ENCODE measurements around the gene UBASH3A. TPM values are rescaled to one million over a fixed set of nuclear protein-coding genes. Genes with fewer than 3 reads are reported as not detected.

The UBASH3A gene
- total RNA-seq, 1 donor from 2014 or later, result not detected

DNA sequence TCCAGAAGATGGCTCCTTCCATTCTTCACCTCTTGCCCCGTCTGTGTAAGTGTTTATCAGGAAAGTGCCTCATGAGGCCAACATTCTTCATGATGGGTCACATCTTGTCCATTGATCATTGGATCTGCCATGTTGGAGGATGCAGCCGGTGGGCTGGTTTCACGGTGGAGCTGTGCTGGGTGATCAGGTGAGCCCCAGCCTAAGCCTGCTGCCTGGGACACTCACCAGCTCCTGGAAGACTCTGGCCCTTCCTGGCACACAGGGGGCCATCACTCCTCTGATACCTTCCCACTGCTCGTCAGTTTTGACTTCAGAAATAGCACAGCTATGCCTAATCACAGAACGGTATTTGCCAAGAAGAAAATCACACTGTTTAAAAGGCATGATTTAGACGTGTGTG lies 38.3 kb downstream of the UBASH3A start:
- intact Hi-C loops (cut with micrococcal nuclease), result no loop called here
- TF ChIP-seq, protein P1, sequence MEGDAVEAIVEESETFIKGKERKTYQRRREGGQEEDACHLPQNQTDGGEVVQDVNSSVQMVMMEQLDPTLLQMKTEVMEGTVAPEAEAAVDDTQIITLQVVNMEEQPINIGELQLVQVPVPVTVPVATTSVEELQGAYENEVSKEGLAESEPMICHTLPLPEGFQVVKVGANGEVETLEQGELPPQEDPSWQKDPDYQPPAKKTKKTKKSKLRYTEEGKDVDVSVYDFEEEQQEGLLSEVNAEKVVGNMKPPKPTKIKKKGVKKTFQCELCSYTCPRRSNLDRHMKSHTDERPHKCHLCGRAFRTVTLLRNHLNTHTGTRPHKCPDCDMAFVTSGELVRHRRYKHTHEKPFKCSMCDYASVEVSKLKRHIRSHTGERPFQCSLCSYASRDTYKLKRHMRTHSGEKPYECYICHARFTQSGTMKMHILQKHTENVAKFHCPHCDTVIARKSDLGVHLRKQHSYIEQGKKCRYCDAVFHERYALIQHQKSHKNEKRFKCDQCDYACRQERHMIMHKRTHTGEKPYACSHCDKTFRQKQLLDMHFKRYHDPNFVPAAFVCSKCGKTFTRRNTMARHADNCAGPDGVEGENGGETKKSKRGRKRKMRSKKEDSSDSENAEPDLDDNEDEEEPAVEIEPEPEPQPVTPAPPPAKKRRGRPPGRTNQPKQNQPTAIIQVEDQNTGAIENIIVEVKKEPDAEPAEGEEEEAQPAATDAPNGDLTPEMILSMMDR (IDR thresholded peaks at IDR 0.05; ENCODE audit: borderline replicate concordance), result no peak
- peaks cover 61% of the 10 kb centered on the region for H3K27me3 ChIP-seq (ENCODE audit: low read depth)
- H3K9me3 ChIP-seq (replicated peaks), result peaks cover 3% of the 10 kb centered on the region
- no peak for DNase-seq
- no peaks in the 10 kb centered on the region for H3K4me1 ChIP-seq
- H3K4me3 ChIP-seq, result no peak overlapping the region
- H3K27ac ChIP-seq (replicated peaks), result no peak overlapping the region
- no peaks in the 10 kb centered on the region for H3K36me3 ChIP-seq

DNA sequence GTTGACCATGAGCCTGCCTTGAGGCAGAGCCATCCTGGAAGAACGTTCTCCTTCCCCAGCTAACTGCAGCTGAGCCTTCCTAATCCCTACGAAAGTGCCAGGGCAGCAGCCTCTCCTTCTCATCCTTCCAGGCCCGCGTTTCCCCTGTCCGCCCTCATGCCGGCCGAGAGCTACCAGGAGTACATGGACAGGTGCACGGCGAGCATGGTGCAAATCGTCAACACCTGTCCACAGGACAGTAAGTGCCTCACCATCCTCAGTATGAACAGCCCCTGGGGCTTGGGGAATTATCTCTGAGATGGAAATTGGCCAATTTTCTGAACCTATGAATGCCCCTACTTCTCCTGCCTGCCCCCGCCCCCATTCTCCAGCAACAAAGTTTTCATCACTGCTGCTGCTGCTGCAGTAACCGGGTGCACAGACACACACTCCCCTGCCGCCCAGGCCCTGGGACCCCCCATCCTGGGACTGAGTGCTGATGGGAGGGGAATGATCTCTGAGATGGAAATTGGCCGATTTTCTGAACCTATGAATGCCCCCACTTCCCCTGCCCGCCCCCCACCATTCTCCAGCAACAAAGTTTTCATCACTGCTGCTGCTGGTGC lies 39.6 kb downstream of the UBASH3A start:
- TF ChIP-seq, protein P1 (IDR thresholded peaks at IDR 0.05; ENCODE audit: borderline replicate concordance), result no peak
- H3K4me3 ChIP-seq, result no peak overlapping the region
- intact Hi-C loops (cut with micrococcal nuclease), result no loop called here
- DNase-seq, result no peak
- no peak overlapping the region for H3K27ac ChIP-seq (replicated peaks)
- no peaks in the 10 kb centered on the region for H3K9me3 ChIP-seq (replicated peaks)
- H3K27me3 ChIP-seq (ENCODE audit: low read depth), result peaks cover 50% of the 10 kb centered on the region
- H3K36me3 ChIP-seq, result no peaks in the 10 kb centered on the region
- H3K4me1 ChIP-seq, result no peaks in the 10 kb centered on the region

DNA sequence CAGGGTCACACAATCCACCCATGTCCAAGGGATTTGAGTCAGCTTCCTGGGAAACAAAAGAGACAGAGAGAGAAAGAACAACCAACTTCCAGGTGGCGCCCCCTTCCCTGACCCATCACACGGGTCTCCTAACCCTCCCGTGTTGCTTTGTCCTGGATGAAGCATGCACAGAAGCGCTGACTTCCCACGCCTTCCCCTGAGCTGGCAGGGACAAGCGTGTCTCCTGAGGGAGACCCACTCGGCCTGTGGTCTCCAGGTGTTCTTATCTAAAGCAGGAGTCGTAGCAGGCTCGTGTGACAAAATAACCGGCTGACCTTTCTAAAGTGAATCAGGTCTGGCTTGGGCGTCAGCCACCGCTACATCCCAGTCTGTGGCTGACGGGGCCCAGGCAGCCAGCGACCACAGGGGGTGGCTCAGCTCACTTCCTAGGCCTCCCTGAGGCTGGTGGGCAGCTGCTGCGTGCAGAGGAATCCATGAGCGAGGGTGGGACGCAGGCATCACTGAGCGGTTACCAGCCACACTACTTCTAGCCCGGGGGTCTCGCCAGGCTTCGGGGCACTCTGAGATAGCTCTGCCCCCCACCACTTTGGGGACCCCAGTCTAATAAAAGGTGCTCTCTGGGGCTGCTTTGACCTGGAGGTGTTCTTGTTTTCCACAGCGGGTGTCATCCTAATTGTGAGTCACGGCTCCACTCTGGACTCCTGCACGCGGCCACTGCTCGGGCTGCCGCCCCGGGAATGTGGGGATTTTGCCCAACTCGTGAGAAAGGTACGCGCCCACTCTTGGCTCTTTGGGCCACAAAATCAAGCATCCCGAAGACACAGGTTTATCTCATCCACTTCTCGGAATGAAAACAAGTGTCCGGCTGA lies 40.4 kb downstream of the UBASH3A start:
- H3K36me3 ChIP-seq, result no peaks in the 10 kb centered on the region
- H3K27ac ChIP-seq (replicated peaks), result no peak overlapping the region
- H3K27me3 ChIP-seq (ENCODE audit: low read depth), result peaks cover 42% of the 10 kb centered on the region
- H3K4me1 ChIP-seq, result no peaks in the 10 kb centered on the region
- TF ChIP-seq, protein P1 (IDR thresholded peaks at IDR 0.05; ENCODE audit: borderline replicate concordance), result no peak
- intact Hi-C loops (cut with micrococcal nuclease), result no loop called here
- no peak for DNase-seq
- no peaks in the 10 kb centered on the region for H3K9me3 ChIP-seq (replicated peaks)
- no peak overlapping the region for H3K4me3 ChIP-seq

DNA sequence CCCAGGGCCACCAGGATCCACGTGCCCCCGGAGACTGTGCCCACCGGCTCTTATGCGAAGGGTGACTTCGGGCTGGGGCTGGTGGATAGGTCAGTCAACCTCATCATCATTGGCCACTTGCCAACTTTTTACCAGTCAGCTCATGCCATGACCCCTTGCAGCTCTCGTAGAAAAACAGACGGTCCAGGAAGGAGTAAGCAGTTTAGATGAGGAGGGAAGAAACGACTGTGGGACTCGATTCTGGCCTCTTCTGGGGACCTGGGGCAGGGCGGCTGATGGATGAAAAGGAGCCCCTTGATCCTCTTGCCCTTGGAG lies 41.0 kb downstream of the UBASH3A start:
- peaks cover 40% of the 10 kb centered on the region for H3K27me3 ChIP-seq (ENCODE audit: low read depth)
- TF ChIP-seq, protein P1 (IDR thresholded peaks at IDR 0.05; ENCODE audit: borderline replicate concordance), result no peak
- H3K36me3 ChIP-seq, result no peaks in the 10 kb centered on the region
- intact Hi-C loops (cut with micrococcal nuclease), result no loop called here
- DNase-seq, result no peak
- H3K9me3 ChIP-seq (replicated peaks), result no peaks in the 10 kb centered on the region
- H3K4me3 ChIP-seq, result no peak overlapping the region
- no peaks in the 10 kb centered on the region for H3K4me1 ChIP-seq
- no peak overlapping the region for H3K27ac ChIP-seq (replicated peaks)

DNA sequence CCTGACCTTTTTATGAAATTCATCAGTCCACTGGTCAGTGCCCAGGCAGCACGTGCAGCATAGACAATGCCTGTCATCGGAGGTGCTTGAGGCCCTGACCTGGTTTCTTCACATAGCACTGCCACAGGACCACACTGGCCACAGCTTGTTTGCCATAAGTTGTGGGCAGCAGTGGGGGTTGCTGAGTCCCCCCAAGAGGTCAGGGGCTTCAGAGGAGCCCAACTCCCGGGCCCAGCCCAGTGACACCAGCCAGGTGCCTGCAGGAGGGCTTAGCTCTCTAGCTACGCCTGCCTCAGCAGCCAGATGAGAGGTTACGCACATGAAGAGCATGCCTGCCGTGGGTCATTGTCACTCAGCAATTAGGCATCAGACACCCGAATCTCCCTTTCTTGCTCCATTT lies 41.6 kb downstream of the UBASH3A start:
- Histone ChIP-seq H3K36me3 (no peaks in the 10 kb centered on the region), H3K4me3 (no peak overlapping the region), H3K4me1 (no peaks in the 10 kb centered on the region), H3K27me3 (ENCODE audit: low read depth) (peaks cover 40% of the 10 kb centered on the region), H3K27ac (replicated peaks) (no peak overlapping the region), H3K9me3 (replicated peaks) (no peaks in the 10 kb centered on the region)
- no peak for DNase-seq
- intact Hi-C loops (cut with micrococcal nuclease), result no loop called here
- TF ChIP-seq, protein P1 (IDR thresholded peaks at IDR 0.05; ENCODE audit: borderline replicate concordance), result no peak

All from left ventricle myocardium inferior (tissue), 1 donor.